ENCODE data around the gene OR51E2.

GRCh38 chr11:4654635-4655369, 42.9 kb downstream of the OR51E2 start:
- TF ChIP-seq POLR2A (IDR thresholded peaks at IDR 0.05) (no peak), EP300 (IDR thresholded peaks at IDR 0.05) (no peak), CTCF (IDR thresholded peaks at IDR 0.05) (no peak), POLR2AphosphoS5 (IDR thresholded peaks at IDR 0.05) (no peak)
